OCI-LY1 (cell line): Measurements from ENCODE around the gene IFNA2.
"Not testable (repeated sequence)": the region's sequence is repeated elsewhere in the genome, so short reads cannot be mapped to it uniquely, and the experiment has no call there.

Source experiments
- EZH2 ChIP-seq: fragments of 200-600 bp; sonication (generic), shearing (Covaris generic); IDR thresholded peaks from 2 replicates; pipeline ENCODE4 v1.8.0; 2017; ENCODE audit warnings: borderline replicate concordance, mixed run types, mild to moderate bottlenecking, antibody characterized with exemption, low read length, moderate library complexity, mixed read lengths
- TF ChIP-seq, protein P1 (sequence below): fragments of 200-600 bp; sonication (generic), shearing (Covaris generic); IDR thresholded peaks from 2 replicates; pipeline ENCODE4 v1.5.1; 2017; ENCODE audit warnings: mild to moderate bottlenecking, antibody characterized with exemption, low read length, moderate library complexity, mixed read lengths

DNA sequence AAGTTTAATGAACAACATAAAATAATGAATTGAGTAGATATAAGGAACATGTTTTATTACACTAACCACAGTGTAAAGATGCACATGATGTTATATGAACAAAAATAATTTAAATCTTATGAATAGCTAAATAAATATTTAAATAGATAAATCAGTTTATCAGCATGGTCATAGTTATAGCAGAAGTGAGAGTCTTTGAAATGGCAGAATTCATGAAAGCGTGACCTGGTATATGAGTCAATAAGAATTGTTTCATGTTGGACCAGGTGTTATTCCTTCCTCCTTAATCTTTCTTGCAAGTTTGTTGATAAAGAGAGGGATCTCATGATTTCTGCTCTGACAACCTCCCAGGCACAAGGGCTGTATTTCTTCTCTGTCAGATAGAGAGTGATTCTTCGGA is 18.0 kb downstream of the IFNA2 start:
- TF ChIP-seq, protein P1, sequence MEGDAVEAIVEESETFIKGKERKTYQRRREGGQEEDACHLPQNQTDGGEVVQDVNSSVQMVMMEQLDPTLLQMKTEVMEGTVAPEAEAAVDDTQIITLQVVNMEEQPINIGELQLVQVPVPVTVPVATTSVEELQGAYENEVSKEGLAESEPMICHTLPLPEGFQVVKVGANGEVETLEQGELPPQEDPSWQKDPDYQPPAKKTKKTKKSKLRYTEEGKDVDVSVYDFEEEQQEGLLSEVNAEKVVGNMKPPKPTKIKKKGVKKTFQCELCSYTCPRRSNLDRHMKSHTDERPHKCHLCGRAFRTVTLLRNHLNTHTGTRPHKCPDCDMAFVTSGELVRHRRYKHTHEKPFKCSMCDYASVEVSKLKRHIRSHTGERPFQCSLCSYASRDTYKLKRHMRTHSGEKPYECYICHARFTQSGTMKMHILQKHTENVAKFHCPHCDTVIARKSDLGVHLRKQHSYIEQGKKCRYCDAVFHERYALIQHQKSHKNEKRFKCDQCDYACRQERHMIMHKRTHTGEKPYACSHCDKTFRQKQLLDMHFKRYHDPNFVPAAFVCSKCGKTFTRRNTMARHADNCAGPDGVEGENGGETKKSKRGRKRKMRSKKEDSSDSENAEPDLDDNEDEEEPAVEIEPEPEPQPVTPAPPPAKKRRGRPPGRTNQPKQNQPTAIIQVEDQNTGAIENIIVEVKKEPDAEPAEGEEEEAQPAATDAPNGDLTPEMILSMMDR, result not testable (repeated sequence)
- not testable (repeated sequence) for TF ChIP-seq EZH2
